Central memory CD4-positive, alpha-beta T cell (primary cell): ENCODE measurements around the gene P2RY12.

Experiments
- DNase-seq: peaks from one replicate; pipeline ENCODE4 v3.0.0; 2022

Gene P2RY12

DNA sequence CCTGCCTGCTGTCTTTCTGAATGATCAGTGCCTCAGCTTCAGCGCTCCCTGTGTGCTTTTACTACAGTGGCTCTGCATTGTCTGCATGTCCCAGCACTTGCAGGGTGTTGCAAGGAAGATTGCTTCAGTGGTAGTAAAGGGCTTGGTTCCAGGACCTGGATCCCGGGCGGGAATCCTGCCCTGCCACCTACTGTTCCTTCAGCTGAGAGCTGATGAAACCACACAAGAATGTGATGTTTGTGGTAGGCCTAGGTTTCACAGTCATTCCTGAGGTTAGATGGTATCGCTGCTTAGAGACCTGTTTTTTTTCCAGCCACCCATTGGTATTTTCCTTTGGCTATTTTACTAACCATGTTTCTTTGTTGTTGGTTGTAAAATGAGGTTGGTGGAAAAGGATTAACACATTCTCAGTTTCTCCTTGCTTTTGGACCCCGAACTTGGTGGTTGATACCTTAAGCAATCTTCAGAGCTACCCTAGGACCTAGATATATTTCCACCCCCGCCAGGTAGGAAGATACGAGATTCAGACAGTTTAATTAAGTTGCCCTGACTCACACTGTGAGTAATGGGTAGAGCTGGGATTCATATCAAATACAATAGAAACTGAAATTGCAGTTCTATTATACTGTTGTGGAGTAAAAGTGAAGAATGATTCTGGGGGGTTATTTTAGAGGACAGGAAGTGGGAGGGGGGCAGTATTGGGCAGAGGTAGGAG is 79.3 kb downstream of the P2RY12 start:
- peak; percentile 4 for DNase-seq

- DNase-seq, result no peak
Observed at GRCh38 chr3:151303751-151304150, 80.8 kb downstream of the P2RY12 start.

- no peak for DNase-seq
Observed at GRCh38 chr3:151301787-151302186, 82.8 kb downstream of the P2RY12 start.

- no peak for DNase-seq
Observed at GRCh38 chr3:151300539-151300938, 84.0 kb downstream of the P2RY12 start.

DNA sequence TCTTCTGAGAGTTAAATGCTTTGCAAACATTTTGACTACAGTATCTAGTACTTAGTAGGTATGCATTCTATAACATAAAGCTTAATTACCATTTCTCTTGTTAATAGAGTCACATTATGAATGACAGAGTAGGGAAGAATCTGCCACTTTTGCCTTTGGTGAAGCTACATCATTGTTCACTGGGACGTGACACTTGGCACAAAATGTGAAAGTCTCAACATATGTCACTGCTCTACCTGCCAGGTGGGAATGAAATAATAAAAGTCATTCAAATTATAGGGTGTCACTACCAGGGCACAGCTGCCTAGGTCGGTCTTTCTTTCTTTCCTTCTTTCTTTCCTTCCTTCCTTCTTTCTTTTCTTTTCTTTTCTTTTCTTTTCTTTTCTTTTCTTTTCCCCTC is 85.5 kb downstream of the P2RY12 start:
- no peak for DNase-seq

GRCh38 chr3:151297429-151297828 is 87.1 kb downstream of the P2RY12 start:
- DNase-seq, result no peak

DNA sequence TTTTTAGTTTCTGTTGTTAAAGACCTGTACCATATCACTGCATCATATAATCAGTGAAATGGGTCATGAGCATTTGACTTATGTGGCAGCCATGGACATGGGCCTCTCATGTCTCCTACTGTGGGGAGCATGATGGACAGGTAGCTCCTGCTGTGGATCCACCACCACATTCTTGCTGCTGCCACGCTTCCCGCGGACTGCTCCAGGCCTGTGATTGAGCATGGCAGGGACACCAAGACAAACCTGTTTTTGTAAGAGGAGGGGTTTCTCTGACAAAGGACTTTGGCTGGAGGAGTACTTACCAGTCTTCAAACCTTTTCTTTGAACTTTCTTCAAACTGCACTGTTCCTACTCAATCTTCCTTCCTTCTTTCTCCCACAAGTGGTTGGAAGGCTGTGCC is 88.3 kb downstream of the P2RY12 start:
- no peak for DNase-seq

DNA sequence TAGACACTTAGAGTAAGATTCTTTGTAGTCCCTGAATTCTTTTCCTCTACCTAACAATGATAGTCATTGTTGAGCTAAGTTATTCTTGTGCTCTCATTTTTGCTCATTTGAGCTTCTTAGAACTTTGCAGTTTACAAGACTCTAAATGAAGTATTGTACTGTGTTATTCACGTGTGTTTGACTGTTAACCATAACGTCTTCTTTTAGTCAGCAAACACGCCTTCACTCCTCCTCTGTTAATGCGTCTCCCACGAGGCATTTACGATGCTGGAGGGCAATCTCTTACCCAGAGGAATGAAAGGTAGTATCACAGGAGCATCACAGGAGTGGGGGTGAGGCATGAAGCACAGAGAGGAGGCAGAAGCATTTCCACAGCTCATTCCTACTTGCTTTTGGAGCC is 91.4 kb downstream of the P2RY12 start:
- DNase-seq, result no peak

DNA sequence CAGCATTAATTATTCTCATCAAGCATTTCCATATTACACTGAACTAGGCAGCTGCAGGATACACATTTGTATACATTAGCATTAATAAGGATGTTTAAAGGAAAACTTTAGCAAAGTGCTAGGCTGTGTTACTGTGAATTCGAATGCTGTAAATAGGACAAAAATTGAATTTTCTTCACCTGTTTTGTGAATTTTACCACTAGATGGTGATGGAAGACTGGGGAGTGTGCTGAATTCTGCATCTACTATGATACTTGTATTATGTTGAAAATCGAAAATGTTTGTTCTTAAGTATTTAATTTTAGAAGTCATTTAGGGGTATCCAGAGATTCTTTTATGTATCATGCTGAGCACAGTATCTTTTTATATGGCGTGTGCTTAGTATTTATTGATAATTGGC is 93.9 kb downstream of the P2RY12 start:
- no peak for DNase-seq

GRCh38 chr3:151289445-151289844 is 95.1 kb downstream of the P2RY12 start:
- DNase-seq, result no peak
